T follicular helper cell (primary cell): ENCODE data around the gene USP36.
A peak's percentile ranks its signal among the peaks of the same experiment; 100 is the strongest.

Experiments
- DNase-seq: peaks from one replicate; pipeline ENCODE4 v3.0.0-alpha.2; 2020; ENCODE audit warnings: low read depth

Gene USP36

GRCh38 chr17:78815696-78816095 lies 24.9 kb downstream of the USP36 start:
- no peak for DNase-seq

- no peak for DNase-seq
Observed at GRCh38 chr17:78812855-78813254, 27.8 kb downstream of the USP36 start.

GRCh38 chr17:78808163-78808562 lies 32.5 kb downstream of the USP36 start:
- DNase-seq = no peak

DNA sequence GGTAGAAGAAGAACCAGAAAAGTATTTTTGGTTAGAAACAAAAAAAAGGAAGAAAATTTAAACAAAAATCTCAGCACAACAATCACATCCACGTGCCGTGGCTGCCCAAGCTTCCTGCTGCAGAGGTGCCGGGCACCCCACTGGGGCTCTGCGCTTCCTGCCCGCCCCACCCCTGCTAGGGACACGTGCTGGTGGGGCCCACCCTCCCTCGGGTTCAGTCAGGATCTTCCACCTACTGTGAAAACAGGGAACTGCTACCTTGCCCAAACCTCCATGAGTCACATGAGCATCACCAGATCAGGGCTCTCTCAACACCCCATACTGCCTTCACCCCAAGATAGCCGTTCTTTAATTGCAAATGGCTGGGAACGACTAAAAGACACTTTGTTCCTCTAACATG lies 34.2 kb downstream of the USP36 start:
- DNase-seq = peak; percentile 66

- DNase-seq = peak; percentile 72
Observed at GRCh38 chr17:78805301-78805700, 35.3 kb downstream of the USP36 start.

DNA sequence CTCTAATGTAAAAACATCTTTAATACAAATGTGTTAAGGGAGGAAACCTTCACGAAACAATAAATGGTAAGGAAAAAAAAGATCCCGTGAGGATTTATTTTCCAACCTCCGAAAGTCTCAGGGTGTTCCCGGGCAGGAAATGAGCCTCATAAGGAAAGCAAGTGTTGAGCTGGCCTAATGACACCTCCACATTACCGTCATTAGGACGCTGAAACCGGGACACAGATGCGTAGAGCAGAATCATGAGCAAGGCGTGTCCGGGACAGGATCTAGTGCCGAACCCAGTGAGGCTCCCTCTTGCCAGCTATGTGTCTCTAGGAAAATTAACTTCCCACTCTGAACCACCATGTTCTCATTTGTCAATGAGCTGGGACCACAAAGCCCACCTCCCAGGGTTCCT lies 35.8 kb downstream of the USP36 start:
- no peak for DNase-seq

- no peak for DNase-seq
Observed at GRCh38 chr17:78803186-78803845, 37.3 kb downstream of the USP36 start.

DNA sequence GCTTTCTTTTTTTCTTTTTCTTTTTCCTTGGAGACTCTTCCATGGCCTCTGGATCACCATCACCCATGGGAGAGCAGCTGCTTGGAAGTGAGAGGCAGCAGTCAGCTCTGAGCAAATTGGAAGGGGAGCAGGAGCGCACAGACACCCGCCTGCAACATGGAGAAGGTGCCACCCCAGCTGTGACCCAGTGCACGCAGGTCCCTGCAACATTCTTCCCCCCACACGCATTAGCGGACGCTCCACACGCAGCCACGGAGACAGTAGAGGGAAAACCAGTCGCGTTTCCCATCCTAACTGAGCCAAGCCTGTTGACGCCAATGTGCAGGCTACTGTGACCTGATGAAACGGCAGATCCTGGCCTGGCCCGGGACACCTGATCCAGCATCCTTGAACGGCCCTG lies 38.2 kb downstream of the USP36 start:
- DNase-seq = no peak

DNA sequence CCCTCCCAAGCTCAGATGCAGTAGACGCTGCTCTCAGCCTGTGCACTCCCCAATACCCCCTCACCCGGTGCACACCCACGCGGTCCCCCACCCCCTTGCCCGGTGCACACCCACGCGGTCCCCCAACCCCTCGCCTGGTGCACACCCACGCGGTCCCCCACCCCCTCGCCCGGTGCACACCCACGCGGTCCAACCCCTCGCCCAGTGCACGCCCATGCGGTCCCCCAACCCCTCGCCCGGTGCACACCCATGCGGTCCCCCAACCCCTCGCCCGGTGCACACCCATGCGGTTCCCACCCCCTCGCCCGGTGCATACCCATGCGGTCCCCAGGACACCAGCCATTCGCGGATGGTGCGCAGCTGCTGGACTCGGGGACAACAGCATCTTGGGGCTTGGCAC lies 38.6 kb downstream of the USP36 start:
- no peak for DNase-seq

- DNase-seq = no peak
Observed at GRCh38 chr17:78800132-78800931, 40.3 kb downstream of the USP36 start.

- no peak for DNase-seq
Observed at GRCh38 chr17:78798695-78799559, 41.7 kb downstream of the USP36 start.

DNA sequence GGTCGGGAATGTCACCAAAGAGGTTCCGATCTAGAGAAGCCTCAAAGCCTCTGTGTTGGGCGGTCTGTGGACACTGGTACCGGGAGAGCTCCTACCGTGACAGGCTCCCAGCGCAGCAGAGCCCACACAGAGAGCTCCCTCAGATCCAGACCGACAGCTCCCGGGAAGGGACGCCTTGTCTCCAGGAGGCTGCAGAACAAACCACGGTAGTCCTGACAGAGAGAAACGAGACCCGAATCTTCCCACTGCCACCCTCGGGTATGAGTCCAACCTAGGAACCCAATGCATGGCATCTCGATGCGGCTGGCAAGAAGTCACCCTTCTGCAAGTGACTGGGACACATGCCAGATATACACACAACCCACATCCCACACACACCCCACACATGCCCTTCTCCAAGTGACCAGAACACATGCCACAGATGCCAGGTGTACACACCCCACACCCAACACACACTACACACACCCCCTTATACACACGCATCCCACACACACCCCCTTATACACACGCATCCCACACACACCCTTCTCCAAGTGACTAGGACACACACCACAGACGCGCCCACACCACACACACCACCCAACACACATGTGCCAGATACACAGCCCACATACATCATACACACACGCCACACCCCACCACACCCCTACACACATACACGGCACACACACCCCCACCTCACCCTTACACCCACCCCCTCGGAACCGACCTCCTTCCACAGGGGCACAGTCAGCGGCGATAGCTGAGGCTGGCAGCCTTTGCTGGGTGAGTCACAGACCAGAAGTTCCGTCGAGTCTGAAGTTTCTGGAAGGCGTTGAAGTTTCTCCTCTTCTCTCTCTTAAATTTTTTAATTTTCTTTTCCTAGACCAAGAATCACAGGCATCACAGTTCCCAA lies 42.7 kb downstream of the USP36 start:
- no peak for DNase-seq

DNA sequence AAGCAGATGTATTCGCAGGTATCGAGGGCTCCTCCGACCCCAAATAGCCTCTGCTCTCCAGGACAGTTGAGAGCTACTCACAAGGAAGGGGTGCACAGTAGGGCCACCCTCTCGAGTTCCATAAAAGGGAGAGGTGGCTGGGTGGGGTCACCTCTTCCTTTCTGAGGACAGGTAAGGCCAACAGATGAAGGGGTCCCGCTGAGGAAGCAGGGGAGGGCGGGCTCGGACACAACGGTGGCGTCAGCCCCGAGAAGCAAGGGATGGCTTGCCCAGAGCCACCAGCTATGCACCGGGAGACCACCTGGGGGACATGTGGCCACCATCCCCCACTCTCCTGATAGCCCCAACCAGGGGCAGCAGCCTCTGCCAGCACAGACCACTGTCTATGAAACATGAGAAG lies 43.4 kb downstream of the USP36 start:
- DNase-seq = no peak

- DNase-seq = no peak
Observed at GRCh38 chr17:78796517-78796900, 44.1 kb downstream of the USP36 start.

DNA sequence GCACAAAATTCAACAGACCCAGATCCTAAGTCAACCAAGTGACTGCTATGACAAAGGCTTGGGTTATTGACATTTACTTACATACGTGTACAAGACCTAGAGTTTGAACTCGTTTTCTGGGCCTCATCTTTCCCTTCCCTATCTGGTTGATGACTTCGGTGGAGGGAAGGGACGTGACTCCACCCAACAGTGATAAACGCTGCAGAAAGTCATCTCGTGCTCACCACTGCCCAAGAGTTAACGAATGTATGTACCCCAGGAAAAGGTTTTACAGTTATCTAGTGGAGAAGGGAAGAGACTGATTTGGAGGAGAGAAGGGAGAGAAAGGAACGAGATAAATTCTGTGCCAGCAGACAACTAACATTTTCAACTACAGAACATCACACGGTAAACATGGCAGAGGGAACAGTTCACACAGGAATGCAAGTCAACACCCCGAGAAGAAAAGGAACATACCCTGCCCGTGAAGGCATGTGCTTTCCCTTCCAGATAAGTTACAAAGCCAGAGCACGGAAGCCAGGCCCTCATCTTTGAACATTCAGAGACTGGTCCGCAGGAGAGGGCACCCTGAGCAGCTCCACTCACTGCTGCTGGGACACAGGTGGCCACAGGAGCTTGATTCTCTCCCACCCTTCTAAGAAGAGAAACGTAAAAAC lies 44.6 kb downstream of the USP36 start:
- DNase-seq = no peak

- DNase-seq = no peak
Observed at GRCh38 chr17:78794864-78795640, 45.6 kb downstream of the USP36 start.

DNA sequence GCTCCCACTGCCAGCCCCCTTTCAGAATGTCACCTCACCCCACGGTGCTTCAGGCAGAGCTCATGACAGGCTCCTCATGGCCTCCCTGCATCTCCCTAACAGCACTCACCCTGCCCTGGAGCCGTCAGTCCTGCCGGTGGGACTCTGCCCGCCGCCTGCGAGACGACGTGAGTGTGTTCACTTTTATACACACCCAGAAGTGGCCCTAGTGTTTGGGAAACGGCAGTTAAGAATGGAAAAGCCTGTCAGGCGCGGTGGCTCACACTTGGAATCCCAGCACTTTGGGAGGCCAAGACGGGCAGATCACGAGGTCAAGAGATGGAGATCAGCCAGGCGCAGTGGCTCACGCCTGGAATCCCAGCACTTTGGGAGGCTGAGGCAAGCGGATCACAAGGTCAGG lies 46.2 kb downstream of the USP36 start:
- DNase-seq = no peak

- no peak for DNase-seq
Observed at GRCh38 chr17:78793968-78794367, 46.6 kb downstream of the USP36 start.

DNA sequence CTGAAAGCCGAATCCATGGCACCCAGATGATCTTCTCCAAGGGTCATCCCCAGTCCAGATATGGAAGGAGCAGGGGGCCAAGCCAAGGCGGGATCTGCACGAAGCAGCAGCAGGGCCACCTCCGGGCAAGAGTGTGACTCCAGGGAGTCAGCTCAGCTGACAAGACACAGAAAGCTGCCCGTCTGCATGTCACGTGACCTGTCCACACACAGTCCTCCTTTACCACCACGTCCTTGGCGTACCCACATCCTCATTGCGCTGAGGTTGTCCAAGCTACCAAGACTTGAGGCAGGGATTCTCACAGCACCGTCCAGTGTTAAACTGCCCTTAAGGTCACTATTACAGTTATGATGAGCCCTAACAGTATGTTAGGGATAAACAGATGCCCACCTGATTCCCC lies 47.2 kb downstream of the USP36 start:
- no peak for DNase-seq
